RWPE2 (cell line): Measurements from ENCODE around the gene MEF2C.

Source experiments
- ATAC-seq: fragments of 200-7000 bp; cut with Tn5 transposase; 3 replicates; pipeline ENCODE4 v1.9.1; 2021; ENCODE audit warnings: low read depth
- DNase-seq: peaks from one replicate; pipeline ENCODE4 v3.0.0-alpha.2; 2020; ENCODE audit warnings: low spot score
- H3K27ac ChIP-seq: fragments of 450-650 bp; 2 replicates; pipeline ENCODE4 v1.5.1; 2017; ENCODE audit warnings: mild to moderate bottlenecking; ENCODE audit not compliant: poor library complexity, severe bottlenecking
- H3K27me3 ChIP-seq: fragments of 250-450 bp; sonication (Bioruptor Pico); 2 replicates; pipeline ENCODE4 v1.5.1; 2021; ENCODE audit warnings: mild to moderate bottlenecking, moderate library complexity; ENCODE audit not compliant: insufficient read depth, poor library complexity, severe bottlenecking
- H3K36me3 ChIP-seq: fragments of 250-450 bp; sonication (Bioruptor Pico); 2 replicates; pipeline ENCODE4 v1.5.1; 2020; ENCODE audit warnings: low read depth, mild to moderate bottlenecking, moderate library complexity
- H3K4me1 ChIP-seq: fragments of 250-450 bp; sonication (Bioruptor Pico); 2 replicates; pipeline ENCODE4 v1.5.1; 2021; ENCODE audit warnings: mild to moderate bottlenecking, moderate library complexity; ENCODE audit not compliant: insufficient read depth, poor library complexity, severe bottlenecking
- H3K4me3 ChIP-seq: fragments of 250-450 bp; sonication (Bioruptor Pico); 2 replicates; pipeline ENCODE4 v1.5.1; 2021; ENCODE audit warnings: mild to moderate bottlenecking, moderate library complexity; ENCODE audit not compliant: severe bottlenecking
- H3K9me3 ChIP-seq: fragments of 250-450 bp; sonication (Bioruptor Pico); 2 replicates; pipeline ENCODE4 v1.5.1; 2021; ENCODE audit warnings: mild to moderate bottlenecking, moderate library complexity; ENCODE audit not compliant: severe bottlenecking
- TF ChIP-seq, protein P1 (sequence below): fragments of 450-650 bp; IDR thresholded peaks from one replicate; pipeline ENCODE4 v1.5.1; 2017; ENCODE audit warnings: mild to moderate bottlenecking, moderate library complexity; ENCODE audit not compliant: poor library complexity, severe bottlenecking

Gene MEF2C

DNA sequence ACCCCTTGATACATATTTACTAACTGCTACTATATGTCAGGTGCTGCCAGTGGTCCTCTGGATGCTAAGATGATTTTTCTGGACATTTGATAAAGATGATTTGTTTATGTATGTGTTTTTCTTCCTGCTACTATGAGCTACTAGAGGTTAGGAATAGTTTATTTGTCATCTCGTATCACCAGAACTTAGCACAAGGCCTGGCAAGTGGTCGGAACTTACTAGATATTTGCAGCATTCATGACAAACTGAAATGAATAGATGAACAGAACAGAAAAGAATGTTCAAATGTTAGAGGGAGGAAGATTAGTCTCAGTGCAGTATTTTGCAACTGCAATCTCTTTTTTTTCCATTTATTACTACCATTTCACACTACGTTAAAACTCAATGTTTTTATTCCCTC is 114.6 kb downstream of the MEF2C start:
- TF ChIP-seq, protein P1, sequence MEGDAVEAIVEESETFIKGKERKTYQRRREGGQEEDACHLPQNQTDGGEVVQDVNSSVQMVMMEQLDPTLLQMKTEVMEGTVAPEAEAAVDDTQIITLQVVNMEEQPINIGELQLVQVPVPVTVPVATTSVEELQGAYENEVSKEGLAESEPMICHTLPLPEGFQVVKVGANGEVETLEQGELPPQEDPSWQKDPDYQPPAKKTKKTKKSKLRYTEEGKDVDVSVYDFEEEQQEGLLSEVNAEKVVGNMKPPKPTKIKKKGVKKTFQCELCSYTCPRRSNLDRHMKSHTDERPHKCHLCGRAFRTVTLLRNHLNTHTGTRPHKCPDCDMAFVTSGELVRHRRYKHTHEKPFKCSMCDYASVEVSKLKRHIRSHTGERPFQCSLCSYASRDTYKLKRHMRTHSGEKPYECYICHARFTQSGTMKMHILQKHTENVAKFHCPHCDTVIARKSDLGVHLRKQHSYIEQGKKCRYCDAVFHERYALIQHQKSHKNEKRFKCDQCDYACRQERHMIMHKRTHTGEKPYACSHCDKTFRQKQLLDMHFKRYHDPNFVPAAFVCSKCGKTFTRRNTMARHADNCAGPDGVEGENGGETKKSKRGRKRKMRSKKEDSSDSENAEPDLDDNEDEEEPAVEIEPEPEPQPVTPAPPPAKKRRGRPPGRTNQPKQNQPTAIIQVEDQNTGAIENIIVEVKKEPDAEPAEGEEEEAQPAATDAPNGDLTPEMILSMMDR = no peak

DNA sequence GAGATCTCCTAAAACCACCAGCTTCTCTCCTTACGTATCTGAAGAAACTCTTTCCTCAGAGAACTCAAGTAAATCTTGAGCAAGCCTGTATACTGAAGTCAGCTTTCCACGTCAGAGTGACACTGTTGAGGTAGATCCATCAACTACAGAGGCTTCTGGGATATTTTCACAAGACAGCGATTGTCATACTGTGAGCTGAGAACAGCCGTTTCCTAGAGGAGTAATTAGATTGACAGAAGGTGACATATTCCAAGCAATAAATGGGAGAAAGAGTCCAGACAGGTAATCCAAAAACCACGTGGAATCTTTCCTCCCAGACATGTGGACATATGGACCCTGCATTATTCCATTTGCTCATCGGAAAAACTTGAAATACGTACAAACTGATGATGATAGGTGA is 117.2 kb downstream of the MEF2C start:
- no peak overlapping the region for H3K4me3 ChIP-seq
- no peak for ATAC-seq
- no peaks in the 10 kb centered on the region for H3K4me1 ChIP-seq

More for the DNA sequence above, 114.6 kb downstream of the MEF2C start:
- Histone ChIP-seq H3K4me3 (no peak overlapping the region), H3K27ac (no peak overlapping the region), H3K4me1 (no peaks in the 10 kb centered on the region), H3K36me3 (no peaks in the 10 kb centered on the region), H3K9me3 (no peaks in the 10 kb centered on the region), H3K27me3 (no peaks in the 10 kb centered on the region)
- ATAC-seq (no peak), DNase-seq (no peak)

GRCh38 chr5:88765171-88765570 is 117.8 kb downstream of the MEF2C start:
- no peak for DNase-seq
- no peaks in the 10 kb centered on the region for H3K4me1 ChIP-seq
- peaks cover 10% of the 10 kb centered on the region for H3K27me3 ChIP-seq
- H3K4me3 ChIP-seq = no peak overlapping the region
- no peaks in the 10 kb centered on the region for H3K36me3 ChIP-seq
- ATAC-seq = no peak
- H3K9me3 ChIP-seq = no peaks in the 10 kb centered on the region
- TF ChIP-seq, protein P1 = no peak
- H3K27ac ChIP-seq = no peak overlapping the region

More for the DNA sequence above, 117.2 kb downstream of the MEF2C start:
- H3K27ac ChIP-seq = no peak overlapping the region
- H3K36me3 ChIP-seq = no peaks in the 10 kb centered on the region
- H3K27me3 ChIP-seq = peaks cover 4% of the 10 kb centered on the region
- TF ChIP-seq, protein P1 = no peak
- DNase-seq = no peak
- no peaks in the 10 kb centered on the region for H3K9me3 ChIP-seq

GRCh38 chr5:88761939-88762338 is 121.0 kb downstream of the MEF2C start:
- no peak overlapping the region for H3K4me3 ChIP-seq
- TF ChIP-seq, protein P1 = no peak
- no peak for ATAC-seq
- no peaks in the 10 kb centered on the region for H3K36me3 ChIP-seq
- no peaks in the 10 kb centered on the region for H3K9me3 ChIP-seq
- no peak for DNase-seq
- no peak overlapping the region for H3K27ac ChIP-seq
- H3K4me1 ChIP-seq = no peaks in the 10 kb centered on the region
- peaks cover 14% of the 10 kb centered on the region for H3K27me3 ChIP-seq

DNA sequence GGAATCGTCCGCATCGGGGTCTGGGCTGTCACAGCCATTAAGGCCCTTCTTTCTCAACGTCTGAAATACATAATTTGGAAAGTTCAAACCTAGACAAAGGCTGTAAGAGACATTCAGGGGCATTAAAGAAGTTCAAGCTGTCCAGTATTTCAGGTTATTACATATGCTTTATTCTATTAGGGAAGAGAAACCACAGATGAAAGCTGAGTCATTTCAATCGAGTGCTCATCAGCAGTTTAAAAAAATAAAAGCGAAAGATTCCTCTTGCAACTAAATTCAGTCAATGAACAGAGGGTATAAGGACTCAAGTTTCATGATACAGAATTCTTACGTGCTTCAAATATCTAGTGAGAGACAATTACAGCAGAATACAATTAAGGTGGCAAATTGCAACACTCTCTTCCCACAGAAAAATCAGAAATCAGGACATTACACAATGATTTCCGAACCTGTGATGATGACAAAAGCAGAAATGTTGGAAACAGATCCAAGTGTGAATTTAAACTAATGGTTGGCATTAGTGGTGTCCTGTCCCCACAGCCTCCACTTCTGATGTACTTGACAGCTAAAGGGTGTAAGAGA is 121.6 kb downstream of the MEF2C start:
- Histone ChIP-seq H3K27me3 (peaks cover 14% of the 10 kb centered on the region), H3K36me3 (no peaks in the 10 kb centered on the region), H3K9me3 (no peaks in the 10 kb centered on the region), H3K27ac (no peak overlapping the region), H3K4me1 (no peaks in the 10 kb centered on the region), H3K4me3 (no peak overlapping the region)
- TF ChIP-seq, protein P1 = no peak
- DNase-seq (no peak), ATAC-seq (no peak)
